NCI-H128 (cell line): ENCODE data around the gene SLC39A11.
"Not testable (repeated sequence)": the region's sequence is repeated elsewhere in the genome, so short reads cannot be mapped to it uniquely, and the experiment has no call there.

ENCODE experiments used
- DNase-seq: peaks from one replicate; lab custom pipeline; 2025; ENCODE audit not compliant: unreplicated experiment; lab: John Stamatoyannopoulos, UW

Gene SLC39A11

DNA sequence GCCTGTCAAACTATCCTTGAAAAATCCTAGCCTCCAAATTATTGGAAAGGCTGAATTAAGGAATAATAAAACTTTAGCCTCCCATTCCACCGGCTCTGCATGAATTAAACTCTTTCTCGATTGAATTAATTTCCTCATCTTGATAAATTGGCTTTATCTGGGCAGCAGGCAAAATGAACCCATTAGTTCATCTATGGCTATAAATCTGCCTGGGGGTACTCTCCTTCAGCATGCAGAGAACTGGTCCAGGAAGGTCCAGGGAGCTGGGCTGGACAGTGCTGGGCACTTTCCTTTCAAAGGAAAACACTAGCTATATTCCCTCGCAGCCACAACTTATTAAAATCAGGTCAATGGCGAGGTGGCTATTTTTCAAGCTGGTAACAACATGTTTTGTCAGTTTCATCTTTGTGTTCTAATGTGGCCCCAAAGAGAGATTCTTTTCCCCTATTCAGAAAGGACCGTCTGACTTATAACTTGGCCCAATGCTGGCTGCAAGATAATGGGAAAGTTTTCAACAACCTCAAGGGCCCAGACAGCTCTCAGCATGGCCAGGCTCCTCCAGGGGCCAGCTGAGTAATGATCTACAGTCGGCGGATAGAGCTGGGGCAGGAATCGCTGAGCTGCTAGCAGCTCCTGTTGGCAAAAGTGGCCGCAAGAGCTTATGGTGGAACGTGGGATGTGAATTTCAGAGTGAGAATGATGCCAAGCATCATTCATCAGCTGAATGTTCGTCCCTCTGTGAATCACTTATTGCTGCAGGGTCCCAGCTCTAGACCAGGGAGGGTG, 326.9 kb downstream of the SLC39A11 start:
- no peak for DNase-seq

DNA sequence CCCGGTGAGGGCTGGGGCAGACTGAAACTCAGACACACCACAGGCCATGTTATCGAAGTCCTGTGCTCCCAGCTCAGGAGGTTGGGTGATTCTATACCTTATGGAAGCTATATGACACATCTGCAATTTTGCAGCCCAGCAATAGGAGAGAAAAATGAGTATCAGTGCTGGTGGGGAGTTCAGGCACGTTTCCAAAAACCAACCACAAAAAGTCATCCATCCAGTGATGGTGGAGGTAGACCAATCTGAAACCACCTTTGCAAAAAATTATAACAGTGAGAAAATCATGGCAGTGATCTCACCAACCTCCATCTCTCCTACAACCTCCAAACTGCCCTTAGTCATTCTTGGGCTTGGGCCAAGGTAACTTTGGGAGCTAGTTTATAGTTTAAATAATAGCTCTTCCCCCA, 327.9 kb downstream of the SLC39A11 start:
- no peak for DNase-seq

DNA sequence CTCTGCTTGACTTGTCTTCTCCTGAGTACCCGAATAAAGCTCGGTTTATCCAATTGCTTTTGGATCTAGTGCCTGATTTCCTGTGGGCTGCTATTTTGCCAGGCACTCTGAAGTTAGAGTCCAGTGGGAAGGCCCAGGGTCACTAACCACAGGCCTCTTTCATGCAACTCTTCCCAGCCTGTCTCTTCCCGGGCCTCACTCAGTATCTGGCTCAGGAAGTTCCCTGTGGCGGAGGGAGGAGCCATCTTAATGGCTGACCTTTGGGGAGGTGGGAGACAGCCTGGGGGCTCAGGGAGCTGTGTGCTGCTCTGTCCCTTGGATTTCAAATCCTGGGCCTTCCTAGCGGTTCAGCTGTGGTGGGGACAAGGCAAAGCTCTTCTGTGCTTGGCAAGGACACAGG, 328.5 kb downstream of the SLC39A11 start:
- DNase-seq, result no peak

DNA sequence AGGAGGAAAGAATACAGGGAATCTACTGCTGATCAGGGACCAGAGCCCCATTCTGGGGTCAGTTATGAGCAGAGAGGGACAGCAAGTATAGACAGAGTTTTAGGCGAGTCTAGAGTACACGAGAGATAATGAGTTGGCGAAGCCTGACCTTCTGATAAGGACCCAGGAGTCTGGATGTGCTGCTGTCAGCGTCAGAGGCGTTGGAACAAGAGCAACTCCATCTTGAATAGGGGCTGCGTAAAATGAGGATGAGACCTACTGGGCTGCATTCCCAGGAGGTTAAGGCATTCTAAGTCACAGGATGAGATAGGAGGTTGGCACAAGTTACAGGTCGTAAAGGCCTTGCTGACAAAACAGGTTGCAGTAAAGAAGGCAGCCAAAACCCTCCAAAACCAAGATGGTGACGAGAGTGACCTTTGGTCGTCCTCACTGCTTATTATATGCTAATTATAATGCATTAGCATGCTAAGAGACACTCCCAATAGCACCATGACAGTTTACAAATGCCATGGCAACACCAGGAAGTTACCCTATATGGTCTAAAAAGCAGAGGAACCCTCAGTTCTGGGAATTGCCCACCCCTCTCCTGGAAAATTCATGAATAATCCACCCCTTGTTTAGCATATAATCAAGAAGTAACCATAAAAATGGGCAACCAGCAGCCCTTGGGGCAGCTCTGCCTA, 330.5 kb downstream of the SLC39A11 start:
- not testable (repeated sequence) for DNase-seq

DNA sequence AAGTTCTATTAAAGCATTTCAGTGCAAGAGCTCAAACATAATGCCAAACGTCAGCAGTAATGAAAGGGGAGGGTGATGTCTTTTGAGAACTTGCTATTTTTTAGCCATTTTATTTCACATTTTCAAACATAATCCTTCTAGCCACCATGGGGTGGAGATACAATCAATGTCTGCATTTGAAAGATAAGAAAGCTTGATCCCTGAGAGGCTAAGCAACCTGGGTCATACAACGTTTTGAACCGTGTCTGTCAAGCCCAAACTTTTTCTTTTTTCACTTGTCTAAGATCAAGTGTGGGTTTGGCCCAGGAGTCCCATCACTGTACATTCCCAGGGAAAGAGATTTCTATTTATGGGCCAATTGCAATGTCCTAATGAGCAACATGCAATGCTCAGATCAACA, 331.1 kb downstream of the SLC39A11 start:
- DNase-seq, result no peak

DNA sequence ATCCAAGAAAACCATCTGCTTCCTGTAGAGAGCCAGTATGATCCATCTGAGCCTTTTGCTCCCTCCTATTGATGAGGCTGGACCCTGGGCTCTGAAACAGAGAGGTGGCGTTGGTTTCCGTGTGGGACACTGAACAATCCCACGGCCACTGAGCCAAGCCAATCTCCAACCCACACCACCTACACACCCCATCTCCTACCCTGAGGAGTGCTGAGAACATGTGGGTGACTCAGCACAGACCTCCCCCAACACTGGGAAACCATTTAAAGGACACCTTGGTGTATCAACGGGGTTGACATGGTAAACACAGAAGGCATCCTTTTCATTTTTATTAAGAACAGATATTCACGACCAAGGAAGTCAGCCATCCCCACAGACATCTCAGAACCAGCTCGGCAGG, 332.1 kb downstream of the SLC39A11 start:
- DNase-seq, result no peak

DNA sequence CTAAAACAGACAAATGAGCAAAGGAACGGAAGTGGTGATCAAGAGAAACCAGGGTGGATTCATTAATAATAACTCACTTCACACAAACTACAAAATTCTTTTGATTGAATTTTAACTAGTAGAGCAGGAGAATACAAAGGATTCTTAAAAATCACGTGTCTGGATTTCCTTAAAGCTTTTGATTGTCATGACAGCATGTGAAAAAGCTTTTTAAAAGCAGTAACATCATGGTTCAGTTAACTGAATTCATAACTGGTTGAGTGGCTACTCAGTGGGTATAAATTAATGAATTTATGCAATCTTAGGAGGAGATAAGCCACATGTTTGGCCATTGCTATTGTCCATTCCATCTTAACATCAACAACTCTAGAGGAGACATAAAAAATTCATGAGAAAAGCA, 333.2 kb downstream of the SLC39A11 start:
- no peak for DNase-seq

DNA sequence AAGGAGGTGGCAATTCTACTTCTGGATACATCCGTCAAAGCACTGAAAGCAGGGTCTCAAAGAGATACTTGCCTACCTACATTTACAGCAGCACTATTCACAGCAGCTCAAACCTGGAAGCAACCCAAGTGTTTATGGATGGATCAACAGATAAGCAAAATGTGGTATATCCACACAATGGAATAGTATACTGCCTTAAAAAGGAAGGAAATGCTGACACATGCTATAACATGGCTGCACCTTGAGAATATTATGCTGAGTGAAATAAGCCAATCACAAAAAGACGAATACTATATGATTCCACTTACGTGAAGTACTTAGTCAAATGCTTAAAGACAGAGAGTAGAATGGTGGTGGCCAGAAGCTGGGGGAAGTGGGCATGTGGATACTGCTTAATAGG, 336.2 kb downstream of the SLC39A11 start:
- no peak for DNase-seq

DNA sequence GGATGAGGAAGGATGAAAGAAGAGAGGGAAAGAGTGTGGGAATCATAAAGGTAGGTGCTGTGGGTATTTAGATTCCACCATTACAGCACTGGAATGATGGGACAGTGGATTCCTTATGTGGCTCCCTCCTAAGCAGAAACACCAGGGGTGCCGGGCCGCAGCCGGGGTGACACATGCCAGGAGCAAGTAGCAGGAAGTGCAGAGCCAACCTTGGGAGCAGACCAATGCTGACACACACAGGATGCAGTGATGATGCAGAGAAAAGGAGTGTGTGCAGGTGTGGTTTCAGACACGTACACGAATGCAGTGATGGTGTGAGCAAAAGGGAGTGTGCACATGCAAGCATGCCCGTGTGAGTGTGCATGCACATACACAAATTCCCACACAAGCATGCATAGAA, 338.0 kb downstream of the SLC39A11 start:
- no peak for DNase-seq

DNA sequence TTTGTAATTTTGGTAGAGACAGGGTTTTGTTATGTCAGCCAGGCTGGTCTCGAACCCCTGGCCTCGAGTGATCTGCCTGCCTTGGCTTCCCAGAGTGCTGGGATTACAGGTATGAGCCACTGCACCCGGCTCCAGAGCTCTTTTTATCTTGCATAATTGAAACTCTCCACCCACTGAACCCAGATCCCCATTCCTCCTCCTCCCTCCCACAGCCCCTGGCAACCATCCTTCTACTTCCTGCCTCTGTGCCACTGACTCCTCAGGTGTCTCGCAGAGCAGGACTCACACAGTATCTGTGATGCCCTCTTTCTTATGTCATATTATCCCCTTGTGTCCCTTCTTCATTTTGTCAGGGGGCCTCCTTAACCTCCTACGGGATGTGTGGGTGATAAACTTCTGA, 340.7 kb downstream of the SLC39A11 start:
- DNase-seq, result no peak

DNA sequence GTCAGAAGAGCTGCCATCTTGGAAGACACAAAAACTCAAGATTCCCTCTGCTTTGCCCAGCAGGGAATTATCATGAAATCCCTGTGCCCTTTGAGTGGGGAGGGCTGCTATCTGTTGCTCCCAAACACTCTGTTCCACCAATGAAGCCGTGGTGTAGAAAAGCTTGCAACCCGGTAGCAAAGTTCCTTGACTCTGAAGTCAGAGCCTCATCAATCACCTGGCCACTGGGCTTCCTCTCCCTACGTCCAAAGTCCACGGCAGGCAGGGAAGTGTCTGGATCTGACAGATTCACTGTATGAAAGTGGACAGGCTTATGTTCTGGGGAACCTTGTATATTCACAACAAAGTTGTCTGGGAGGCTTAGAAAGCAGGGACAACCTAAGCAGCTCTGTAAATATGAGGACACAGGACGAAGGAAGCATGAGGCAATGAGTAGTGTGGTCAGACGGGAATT, 343.3 kb downstream of the SLC39A11 start:
- DNase-seq, result no peak

DNA sequence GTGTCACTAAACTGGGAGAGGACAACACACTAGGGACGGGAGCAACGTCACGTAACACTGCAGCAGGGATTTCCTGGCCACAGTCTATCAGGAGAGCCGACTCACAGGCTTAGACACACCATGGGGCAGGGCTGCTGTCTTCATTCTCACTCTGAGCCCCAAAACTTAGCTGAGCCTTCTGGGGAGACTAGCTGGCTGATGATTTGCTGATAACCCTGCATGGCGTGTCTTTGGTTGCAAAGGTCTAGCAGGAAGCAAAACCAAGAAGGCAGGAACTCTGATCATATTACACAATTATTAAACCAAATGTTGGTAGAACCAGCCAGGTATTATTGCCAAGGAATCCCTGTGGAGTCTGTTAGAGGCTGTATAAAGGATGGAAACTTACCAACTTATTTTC, 345.0 kb downstream of the SLC39A11 start:
- no peak for DNase-seq

DNA sequence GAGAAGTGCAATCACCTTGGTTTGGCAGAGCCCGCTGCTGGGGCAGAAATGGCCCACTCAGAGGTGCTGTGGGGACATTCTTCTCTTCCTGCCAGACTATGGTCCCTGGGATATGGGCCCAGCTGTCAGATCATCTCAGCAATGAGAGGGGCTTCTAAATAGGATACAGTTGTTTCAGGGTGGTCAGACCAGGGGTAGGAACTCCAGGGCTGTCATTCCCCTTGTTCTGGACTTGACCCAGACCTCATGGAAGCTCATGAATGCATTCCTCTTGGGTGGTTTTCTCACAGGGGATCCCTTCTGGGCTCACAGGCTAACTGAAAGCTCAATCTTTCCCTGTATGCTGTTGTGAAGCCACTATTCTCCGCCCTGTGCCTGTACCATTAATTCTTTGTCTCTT, 347.2 kb downstream of the SLC39A11 start:
- no peak for DNase-seq

DNA sequence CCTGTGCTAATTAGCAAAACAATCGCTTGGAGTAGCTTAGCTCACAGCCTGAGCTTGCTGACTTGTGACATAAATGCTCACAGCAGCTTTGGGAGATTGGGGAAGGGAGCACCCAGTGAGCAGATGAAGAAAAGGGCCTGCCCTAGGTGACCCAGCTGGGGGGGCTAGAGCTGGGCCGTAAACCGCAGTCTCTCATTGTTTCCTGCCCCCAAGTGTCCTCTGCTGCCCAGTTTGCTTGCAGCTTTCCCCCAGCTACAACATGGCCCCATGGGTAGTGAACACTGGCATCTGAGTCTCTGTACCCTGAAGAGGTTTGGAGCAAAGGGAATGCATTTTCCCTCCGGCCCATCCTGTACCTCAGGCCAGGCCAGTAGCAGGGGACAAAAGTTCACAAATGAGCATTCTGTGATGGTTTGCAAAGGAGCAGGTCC, 349.4 kb downstream of the SLC39A11 start:
- DNase-seq, result no peak

DNA sequence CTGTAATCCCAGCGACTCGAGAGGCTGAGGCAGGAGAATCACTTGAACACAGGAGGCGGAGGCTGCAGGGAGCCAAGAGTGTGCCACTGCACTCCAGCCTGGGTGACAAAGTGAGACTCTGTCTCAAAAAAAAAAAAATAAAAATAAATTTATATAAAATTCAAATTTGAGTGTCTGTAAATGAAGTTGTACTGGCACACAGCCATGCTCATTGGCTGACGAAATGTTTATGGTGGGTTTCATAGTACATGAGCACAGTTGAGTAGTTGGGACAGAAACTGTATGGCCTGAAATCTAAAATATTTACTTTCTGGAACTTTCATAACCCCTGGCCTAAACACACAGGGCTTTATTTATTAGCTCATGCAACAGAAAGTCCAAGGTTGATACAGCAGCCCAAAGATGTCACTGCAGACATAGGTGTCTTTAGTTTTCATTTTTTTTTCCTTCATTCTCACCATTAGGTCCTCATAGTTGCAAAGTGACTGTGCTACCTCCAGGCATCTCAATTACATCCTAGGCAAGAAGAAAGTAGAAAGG, 355.3 kb downstream of the SLC39A11 start:
- DNase-seq, result no peak

DNA sequence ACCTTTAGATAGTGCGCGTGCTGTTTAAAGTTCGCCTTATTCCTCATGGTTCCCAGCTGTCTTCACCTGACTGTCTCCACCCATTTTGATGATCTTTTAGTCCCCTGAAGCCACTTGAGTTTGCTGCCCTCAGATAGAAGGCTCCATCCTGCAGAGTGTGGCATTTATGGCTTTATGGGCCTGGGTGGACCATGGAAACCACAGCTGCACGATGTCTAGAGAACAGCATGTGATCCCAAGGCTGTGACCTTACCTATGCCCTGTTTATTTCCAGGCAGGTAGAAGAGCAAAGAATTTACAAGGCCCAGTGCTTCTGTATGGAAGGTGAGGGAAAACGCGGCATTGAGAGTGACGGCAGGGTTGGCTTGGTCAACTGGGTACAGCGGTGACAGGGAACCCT, 356.9 kb downstream of the SLC39A11 start:
- no peak for DNase-seq

DNA sequence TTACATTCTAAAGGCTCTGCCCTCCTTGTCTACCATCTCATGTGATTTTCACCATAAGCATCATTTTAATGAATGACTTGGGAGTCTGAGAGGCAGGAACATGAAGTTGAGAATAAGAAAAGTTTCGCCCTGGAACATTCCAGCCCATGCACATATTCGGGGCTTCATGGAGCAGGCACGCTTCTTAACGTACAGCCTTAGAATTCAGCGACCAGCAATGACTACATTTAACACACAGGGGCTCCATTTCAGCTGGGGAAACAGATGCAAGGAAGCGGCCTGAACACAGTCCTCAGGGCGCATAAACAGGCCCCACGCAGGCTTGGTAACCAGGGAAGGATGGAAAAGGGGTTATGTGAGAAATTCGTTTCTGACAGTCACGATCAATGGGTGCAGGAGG, 357.4 kb downstream of the SLC39A11 start:
- DNase-seq, result no peak

DNA sequence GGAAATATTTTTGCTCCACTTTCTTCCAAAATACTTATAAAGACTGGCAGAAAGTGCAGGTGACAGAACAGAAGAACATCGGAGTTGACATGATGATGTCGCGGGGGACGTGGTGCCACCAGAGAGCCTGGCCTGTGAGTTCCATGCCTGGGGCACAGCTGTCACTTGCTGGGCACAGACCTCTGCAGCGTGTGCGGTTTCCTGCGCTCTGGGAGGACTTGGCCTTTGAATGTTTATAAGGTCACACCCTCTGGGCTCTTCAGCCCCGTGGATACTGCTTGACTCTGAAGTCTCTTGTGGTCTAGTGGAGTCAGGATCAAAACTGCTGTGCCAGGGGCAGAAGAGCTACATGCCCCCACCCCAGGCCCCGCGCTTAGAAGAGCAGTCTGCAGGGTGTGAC, 357.9 kb downstream of the SLC39A11 start:
- DNase-seq, result no peak

DNA sequence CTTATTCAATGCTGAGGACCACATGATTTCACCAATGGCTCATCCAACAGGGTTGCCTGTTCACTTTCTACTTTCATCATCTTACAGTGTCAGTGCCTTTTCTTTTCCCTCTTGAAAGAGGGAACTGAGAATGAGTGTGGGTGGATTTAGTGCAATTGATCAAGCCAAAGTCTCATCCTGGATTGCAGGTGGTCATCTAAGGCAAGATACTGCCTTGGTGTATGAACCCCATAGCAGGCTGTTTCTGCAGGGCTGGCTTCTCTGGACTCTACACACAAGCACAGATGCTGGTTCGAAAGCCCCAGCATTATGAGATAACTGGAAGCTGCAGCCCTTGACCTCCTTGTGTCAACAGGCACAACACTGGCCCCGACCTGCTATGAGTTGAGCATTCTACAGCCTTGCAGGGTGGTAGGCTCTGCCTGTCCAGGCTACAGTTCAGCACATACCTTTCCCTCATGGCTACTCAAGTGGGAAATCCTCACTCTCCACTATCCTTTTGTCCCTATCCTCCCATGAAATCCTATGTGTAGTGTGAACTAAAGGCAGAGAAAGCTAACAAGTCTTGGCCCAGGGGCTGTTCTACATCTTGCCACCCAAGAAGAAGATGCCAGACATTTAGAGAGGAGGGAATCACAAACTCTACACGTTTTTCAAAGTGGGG, 358.7 kb downstream of the SLC39A11 start:
- no peak for DNase-seq

DNA sequence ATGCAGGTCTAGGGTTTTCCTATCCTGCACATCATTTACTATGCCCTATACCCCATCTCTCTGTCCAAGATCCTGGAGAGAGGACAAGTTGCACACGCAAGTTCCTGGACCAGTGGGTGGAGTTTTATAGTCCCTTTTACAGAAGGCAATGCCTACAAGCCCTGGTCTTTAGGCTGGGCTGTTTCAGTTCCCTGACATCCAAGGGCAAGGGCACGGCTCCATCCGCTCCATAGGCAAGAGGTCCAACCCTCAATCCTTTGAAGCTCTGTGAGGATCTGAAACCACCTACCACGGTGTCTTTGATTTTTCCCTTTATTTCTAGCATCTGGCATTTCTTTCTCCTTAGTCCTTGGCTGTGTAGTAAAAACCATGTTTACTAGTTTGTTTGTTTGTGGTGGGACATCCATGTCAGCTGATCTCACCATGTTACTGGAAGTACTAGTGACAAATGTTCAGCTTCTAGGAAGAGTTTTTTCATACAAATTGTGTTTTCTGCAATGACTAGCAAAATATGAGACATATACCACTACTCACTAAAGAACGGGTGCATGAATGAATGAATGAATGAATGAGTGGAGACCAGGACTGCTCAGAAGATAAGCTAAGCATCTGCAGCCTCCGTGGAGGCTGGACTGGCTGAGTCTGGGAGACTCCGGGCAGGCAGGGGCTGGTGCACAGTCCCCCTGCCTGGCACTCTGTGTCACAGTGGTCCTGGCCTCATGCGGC, 359.4 kb downstream of the SLC39A11 start:
- no peak for DNase-seq

DNA sequence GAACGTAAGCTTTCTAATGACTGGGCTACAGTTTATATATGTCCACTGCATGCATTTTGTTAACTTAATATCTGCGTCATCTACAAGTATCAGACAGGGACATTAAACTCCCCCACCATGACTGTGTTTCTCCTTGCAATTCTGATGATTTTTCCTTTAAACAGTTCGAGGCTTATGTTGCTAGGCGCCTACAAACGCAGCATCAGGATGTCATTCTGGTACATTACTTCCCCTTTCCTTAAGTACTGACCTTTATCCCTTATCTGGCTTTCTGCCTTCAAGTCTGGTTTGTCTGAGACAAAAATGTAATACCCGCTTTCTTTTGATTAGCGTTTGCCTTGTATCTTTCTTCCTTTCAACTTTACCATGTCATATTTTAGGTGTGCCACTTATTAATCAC, 362.4 kb downstream of the SLC39A11 start:
- no peak for DNase-seq
